Cerebellar nuclear complex (tissue), 1 donor: ENCODE measurements around the gene VIPR1.
"Not testable (repeated sequence)": the region's sequence is repeated elsewhere in the genome, so short reads cannot be mapped to it uniquely, and the experiment has no call there.

Experiments
- DNase-seq, 2 experiments: peaks; one replicate each; lab custom pipeline; 2025; lab: John Stamatoyannopoulos, UW

The VIPR1 gene

DNA sequence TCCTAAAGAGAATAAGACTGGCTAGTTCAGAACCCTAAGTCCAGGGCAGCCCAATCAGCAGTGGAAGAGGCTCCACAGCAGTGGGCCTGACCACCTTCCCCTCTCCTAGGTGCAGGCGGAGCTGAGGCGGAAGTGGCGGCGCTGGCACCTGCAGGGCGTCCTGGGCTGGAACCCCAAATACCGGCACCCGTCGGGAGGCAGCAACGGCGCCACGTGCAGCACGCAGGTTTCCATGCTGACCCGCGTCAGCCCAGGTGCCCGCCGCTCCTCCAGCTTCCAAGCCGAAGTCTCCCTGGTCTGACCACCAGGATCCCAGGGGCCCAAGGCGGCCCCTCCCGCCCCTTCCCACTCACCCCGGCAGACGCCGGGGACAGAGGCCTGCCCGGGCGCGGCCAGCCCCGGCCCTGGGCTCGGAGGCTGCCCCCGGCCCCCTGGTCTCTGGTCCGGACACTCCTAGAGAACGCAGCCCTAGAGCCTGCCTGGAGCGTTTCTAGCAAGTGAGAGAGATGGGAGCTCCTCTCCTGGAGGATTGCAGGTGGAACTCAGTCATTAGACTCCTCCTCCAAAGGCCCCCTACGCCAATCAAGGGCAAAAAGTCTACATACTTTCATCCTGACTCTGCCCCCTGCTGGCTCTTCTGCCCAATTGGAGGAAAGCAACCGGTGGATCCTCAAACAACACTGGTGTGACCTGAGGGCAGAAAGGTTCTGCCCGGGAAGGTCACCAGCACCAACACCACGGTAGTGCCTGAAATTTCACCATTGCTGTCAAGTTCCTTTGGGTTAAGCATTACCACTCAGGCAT, 33.7 kb downstream of the VIPR1 start:
- DNase-seq = no peak

DNA sequence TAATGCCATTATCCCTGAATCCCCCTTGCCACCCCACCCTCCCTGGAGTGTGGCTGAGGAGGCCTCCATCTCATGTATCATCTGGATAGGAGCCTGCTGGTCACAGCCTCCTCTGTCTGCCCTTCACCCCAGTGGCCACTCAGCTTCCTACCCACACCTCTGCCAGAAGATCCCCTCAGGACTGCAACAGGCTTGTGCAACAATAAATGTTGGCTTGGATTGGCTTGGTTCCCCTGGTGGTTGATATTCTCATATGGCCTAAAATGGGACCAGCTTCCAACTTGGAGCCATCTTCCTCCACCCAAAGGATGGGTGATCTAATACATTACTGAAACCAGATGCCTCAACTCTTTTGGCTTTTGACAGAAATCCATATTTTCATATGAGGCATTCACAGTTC, 34.9 kb downstream of the VIPR1 start:
- DNase-seq = no peak

DNA sequence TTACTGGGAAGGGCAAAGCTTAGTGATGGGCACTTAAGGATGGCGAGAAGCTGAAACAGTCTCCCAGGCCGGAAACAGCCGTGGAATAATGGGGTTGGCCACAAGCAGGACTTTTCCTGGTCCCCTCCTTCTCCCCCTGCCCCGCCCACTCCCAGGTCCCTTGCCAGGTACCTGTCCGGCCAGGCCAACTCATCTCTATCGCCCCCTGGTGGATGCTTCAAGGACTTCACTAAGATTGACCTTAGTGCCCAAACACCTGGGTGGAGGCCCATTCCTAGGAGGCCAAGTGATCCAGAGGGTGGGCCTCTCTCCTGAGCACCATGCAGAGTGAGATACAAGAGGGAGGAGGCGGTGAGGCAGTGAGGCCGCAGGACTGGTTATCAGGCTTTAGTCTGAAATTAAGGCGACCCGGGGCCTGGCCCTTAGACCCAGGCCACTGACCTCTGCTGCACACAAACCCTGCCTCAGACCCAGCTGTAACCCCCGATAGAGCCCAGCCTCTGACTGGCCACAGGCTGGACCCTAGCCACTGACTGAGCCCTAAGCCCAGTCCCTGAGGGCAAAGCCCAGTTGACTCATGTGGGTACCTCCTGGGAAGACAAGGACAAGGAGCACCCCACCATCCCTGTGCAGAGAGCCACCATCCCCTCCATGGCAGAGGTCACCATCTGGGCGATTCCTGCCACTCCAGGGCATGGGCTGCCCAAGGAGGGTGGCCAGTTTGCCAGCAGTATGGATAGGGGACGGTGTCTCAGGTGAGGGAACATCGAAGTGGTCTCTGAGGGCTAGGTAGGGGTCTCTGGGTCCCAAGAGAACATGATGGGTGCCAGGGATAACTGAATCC, 37.6 kb downstream of the VIPR1 start:
- DNase-seq = no peak

DNA sequence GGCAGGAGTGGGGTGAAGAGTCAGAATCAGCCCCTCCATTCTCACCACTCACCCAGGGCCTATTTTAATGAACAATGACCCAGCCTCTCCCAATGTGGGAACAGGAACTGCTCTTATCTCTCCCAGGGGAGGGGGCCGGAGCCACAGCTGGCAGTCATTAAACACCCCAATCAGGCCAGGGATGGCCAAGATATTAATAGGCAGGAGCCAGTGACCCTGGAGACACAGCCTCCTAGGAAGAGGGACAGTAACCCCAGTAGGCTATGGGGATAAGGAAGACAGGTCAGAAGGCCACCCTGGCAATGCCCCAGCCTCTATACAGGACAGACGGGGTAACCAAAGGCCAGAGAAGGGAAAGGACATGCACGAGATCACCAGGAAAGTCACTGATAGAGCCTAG, 38.6 kb downstream of the VIPR1 start:
- no peak for DNase-seq

DNA sequence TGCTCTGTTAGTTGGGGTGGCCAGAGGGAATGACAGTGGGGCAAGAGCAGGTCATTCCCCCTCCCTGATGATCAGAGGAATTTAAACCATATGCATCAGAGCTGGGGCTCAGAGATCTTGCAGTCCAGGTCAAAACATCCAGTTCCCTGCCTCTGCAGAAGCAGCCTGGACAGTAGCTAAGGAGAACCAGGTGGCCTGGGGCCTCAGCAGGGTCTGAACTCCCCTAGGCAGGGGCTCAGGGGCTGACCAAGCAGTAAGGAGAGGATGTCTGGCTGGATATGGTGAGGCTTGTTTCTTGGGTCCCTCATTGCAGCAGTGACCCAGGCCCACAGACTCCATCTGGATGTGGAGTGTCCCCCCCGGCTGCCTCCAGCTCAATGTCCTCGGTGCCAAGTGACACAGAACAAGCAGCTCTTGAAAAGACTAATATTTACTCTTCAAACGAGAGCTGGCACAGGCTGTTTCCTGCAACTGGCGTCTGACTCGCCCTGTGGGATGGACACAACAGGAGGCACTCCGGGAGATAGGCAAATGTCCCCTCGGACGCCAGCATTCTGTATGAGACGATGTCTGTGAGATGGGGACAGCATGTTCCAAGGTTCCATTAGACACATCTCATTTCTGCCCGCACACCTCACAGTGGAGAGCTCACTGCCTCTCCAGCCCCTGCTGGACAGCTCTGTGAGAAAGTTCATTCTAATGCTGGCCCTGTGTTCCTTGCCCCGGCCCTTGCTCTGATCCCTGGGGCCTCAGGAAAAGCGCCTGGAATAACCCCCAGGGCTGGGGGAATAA, 42.2 kb downstream of the VIPR1 start:
- no peak for DNase-seq

DNA sequence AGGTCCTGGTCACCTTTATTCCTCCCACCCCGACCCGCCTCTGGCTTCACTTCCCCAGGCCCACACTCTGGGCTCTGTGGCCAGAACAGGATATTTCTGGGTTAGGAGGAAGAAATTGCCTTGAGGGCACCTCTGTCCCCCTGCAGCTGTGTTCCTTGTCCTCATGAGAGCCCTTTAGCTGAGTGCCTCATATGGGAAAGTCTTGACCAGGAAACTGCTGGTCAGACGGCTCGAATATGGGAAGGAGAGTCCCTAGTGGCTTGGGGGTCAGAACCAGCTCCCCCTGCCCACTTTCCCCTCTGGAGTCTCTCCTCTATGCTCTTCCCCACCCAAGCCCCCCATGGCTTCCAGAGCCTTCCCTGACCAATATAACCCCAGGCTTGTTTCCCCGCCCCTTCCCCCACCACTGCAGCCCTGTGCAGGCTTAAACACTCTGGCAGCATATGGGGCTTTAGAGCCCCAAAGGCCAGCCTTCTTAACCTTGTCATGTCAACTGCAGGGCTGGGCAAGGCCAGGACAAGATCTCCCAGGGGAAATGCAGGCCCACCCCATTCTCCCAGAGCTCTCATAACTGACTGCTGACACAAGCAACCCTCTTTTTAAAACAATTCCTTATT, 42.9 kb downstream of the VIPR1 start:
- no peak for DNase-seq

DNA sequence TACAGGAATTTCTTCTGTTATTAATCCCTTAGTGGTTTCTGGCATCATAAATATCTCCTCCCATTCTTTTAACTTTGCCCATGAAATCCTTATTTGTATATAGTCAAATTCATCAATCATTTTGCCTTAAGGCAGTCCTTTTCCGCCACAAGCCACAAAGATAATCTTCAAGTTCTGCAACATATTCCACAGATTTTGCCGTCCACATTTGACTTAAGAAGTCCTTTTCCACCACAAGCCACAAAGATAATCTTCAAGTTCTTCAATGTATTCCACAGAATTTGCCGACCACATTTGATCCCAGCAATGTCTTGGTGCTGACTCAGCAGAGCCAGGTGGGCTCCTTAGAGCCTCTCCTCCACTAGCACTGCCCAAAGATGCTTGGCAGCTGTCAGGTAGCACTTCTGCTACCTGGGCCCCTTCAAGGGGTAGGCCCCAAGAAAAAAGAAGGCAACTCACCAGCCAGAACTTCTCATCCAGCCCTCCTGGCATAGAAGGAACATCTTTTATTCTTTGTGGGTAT, 44.3 kb downstream of the VIPR1 start:
- DNase-seq = no peak

DNA sequence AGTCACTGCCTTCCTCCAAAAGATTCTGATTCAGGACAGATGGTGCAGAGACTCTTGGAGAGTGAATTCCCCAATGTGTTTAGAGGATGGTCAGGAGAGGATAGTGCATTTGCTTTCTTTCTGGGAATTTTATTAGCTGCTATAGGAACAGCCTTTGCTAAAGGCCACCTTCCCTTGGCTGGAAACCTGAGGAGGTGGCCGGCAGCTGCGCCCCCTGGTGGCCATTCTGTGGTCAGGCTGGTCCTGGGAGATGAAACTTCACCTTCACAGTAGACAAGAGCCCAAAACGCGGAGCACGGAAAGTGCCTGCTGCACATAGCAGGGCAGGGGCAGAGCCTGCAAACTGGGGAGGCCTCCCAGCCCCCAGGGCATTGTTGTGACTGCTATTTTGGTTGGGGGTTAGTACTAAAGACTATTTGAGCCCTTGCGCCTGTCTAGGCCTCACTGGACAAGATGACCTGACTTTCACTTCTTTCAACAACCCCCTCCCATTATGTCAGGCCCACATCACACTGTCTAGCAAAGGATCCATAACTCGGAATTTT, 45.0 kb downstream of the VIPR1 start:
- peak in 1 of 2 experiments; percentile 37 for DNase-seq

DNA sequence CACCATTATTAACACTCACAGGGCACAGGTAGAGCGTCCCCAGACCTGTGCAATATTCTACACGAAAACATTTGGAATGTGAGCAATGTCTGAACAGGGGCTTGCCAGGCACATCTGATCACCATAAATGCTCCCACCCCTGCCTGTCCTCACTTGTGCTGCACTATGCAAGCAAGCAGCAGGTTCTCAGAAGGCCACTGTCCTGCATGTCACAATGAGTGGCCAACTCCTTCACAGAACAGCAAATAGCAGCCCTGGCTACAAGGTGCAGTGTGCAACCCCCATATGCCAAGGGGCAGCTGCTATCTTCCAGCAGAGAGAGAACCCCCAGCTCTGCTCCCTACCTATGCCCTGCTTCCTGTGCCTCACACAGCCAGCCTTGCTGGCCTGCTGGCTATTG, 46.7 kb downstream of the VIPR1 start:
- no peak for DNase-seq

DNA sequence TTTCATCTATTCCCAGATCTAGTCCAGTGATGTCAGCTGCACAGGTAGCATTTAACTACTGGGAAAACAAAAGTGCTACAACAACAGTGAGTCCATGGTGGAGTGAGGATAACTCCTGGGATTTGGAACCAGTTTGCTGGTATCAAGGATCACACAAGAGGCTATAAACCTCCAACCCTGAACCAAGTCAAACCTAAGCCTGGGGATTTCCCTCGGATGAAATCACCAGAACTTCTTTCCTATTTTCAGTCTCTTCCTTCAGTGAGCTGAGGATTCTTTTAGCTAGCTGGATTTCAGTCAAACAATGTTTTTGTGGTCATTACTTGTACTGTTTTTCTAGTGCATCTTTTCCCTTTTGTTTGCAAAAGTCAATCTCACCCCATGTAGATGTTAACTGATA, 47.8 kb downstream of the VIPR1 start:
- no peak for DNase-seq

DNA sequence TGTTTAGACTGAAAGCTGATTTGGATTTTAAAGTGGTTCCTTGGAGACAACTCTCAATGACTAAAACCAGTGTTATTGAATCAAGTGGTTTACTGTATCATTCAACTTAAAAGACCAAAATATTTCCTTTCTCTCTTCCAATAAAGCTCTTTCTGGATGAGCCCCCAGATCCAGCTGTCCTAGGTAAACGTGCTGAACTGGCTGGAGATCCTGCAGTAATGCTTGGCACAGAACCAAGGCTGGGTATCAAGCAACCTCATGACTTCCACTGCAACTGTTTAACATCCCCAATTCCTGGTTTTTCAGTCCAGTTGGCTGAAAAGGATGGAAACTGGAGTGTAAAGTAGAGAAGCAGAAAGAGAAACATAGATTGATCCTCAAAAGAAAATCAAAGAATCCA, 50.4 kb downstream of the VIPR1 start:
- no peak for DNase-seq

DNA sequence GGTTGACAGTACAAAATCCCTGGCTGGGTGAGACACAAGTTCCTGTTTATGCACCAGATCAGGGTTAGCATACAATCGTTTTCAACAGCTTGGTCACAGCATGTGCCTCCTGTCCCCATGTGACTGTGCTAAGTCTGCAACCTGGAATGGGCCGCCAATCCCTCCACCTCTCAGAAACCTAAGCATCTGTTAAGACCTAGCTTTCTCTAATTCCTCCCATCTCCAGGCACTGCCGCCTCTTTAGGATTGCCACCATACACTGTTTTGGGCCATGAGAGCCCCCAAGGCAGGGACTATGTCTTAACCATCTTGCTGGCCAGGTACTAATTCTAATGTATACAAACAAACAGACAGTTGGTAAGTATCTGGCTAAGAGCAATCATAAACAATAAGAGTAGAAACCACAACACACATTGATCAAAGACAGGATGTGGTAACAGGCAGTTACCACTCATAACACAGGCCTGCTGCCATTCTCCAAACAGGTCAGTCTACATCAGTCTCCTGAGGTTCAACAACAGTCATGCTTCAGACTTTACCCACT, 53.7 kb downstream of the VIPR1 start:
- DNase-seq = peak; percentile 83 to 92

DNA sequence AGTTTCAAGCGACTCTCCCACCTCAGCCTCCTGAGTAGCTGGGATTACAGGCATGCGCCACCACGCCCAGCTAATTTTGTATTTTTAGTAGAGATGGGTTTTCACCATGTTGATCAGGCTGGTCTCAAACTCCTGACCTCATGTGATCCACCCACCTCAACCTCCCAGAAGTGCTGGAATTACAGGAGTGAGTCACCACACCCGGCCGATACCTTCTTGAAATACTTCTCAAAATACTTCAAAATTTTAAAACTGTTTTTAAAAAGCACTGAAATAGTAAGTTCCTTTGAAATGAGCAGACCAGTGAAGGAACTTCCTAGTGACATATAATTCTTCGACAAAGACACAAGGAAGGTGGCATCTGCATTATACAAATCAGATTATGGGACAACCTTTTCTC, 54.4 kb downstream of the VIPR1 start:
- not testable (repeated sequence) for DNase-seq

DNA sequence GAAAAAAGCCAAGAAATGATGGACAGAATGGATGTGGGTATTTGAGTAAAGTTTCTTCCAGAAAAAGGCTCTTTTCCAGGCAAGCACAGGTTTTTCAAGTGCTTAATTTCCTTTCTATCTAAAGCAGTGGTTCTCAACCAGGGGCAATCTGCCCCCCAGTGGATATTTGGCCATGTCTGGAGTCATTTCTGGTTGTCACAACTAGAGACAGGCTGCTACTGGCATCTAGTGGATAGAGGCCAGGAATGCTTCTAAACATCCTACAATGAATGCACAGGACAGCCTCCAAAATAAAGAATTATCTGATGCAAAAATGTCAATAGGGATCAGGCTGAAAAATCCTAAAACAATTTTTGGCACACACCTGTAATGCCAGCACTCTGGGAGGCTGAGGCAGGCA, 55.4 kb downstream of the VIPR1 start:
- peak; percentile 35 to 75 for DNase-seq

DNA sequence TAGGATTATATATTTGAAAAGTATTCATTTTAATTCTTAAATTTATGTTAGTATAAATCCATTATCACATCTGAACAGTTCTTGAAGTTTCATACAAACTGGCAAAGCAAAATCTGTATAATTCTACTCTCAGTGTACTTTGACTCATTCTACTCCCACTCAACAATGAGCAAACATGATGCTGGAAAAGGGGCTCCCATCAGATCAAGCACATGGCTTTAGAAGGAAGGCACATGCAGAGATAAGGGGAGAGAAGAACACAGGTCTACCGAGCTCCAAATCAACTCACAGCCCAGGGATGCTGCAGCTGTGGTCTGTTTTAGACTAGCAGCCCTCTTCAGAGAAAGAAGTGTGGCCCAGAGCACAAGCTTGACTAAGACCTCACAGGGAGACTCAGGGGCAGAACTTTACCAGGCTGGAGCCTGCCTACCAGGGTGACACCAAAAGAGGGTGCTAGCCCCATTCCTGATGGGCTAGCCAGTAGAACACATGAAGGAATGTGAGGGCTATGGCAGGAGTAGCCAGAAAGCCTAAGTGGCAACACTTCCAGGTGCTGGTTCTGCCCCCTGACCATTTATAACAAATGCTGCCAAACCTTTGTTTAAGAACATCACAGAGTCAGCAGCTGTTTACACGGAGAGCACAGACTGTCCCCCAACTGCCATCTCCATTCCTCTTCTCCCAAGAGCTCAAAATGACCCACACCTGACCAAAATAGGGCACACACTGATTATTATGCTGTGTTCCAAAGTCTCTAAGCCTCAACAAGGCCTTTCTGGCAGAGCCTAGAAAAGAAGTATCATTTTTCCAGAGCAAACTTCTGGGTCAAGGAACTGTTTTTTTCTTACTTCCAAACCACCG, 59.8 kb downstream of the VIPR1 start:
- DNase-seq = no peak

DNA sequence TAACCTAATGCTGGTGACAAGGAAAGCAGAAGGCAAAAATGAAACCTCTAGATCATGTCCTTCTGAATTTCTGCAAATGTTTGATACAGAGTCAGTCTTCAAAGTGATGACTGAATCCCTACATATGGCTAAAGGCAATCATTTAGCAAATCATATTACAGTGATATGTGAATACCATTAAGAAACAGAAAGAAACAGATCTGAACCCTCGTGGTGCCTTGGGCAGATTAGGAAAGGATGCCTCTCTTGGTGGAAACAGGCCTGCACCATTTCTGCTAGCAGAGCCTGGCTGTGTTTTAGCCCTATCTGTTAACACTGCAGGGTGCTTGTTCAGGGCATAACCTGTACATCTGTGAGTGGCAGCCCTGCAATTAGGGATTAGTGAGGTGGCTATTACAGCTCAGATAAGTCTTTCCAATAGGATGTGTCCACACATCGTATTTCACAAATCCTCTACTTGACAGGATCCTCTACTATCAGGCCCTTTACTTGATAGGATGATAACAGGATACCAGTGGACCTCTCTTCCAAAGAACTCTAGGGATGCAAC, 67.2 kb downstream of the VIPR1 start:
- peak in 1 of 2 experiments; percentile 60 for DNase-seq

DNA sequence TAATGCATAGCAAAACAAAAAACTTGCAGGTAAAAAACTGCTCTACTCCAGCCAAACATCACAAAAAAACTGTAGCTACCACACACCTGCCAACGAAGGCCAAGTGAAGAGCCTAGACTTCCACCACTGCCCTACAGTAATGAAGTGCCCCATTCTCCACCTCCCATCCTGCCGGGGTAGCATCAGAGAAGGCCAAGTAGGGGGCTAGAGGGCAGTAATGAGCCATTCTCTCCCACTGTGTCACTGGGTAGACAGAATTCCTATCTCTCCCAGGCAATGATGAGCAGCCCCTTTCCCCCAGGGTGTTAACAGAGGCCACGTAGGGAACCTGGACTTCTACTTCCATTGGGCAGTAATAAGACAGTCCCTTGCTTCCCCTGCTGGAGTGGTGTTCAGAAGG, 69.8 kb downstream of the VIPR1 start:
- DNase-seq = no peak

DNA sequence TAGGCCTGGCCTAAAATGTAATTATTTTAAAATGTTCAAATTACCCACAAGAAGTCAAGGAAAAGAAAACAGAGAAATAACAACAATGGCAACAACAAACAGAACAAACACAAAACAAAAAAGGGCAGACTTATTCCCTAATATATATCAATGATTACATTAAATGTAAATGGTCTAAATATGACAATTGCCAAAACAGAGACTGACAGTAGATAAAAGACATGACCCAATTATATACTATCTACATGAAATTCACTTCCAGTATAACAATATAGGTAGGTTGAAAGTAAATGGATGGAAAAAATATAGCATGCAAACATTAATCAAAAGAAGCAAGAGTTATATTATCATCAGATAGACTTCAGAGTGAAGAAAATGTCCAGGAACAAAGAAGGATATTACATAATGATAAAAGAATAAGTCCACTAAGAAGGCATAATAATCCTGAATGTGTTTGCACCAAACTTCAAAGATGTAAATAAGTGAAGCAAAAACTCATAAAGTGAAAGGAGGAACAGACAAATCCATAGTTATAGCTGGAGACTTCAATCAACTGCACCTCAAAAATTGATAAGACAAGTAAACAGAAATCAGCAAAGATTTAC, 72.8 kb downstream of the VIPR1 start:
- no peak for DNase-seq

DNA sequence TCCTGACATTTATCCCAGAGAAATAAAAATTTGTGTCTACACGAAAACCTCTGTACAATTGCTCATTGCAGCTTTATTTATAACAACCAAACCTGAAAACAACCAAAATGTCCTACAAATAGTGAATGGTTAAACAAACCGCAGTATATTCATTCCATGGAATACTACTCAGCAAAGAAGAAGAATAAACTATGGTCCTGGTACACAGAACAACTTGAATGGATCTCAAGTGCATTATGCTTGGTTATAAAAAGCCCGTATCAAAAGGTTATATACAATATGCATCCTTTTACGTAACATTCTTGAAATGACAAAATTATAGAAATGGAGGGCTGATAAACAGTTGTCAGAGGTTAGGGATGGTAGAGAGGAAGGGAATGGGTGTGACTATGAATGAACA, 75.6 kb downstream of the VIPR1 start:
- DNase-seq = no peak
